H9 (cell line): Measurements from ENCODE around the gene LIN9. TPM values are rescaled to one million over a fixed set of nuclear protein-coding genes. Genes with fewer than 3 reads are reported as not detected.

ENCODE experiments used
- DNase-seq: peaks from one replicate; pipeline ENCODE4 v3.0.0-alpha.2; 2017
- H2AFZ ChIP-seq: one replicate; pipeline ENCODE4 v1.6.1; 2013; ENCODE audit warnings: mild to moderate bottlenecking, low read length, control low read depth, moderate library complexity
- H2AK5ac ChIP-seq: 2 replicates; pipeline ENCODE4 v1.6.1; 2013; ENCODE audit warnings: low read length, control low read depth, mixed read lengths; ENCODE audit not compliant: insufficient read length
- H2BK120ac ChIP-seq: one replicate; pipeline ENCODE4 v1.6.1; 2013; ENCODE audit warnings: low read depth, mild to moderate bottlenecking, low read length, control low read depth, inconsistent platforms; ENCODE audit not compliant: poor library complexity, severe bottlenecking
- H2BK12ac ChIP-seq: 2 replicates; pipeline ENCODE4 v1.6.1; 2013; ENCODE audit warnings: low read length, control low read depth, mixed read lengths, low read depth; ENCODE audit not compliant: insufficient read length
- H2BK15ac ChIP-seq: 2 replicates; pipeline ENCODE4 v1.6.1; 2013; ENCODE audit warnings: low read depth, low read length, control low read depth
- H2BK20ac ChIP-seq: one replicate; pipeline ENCODE4 v1.6.1; 2013; ENCODE audit warnings: low read depth, mild to moderate bottlenecking, low read length, control low read depth, inconsistent platforms; ENCODE audit not compliant: poor library complexity, severe bottlenecking
- H2BK5ac ChIP-seq: 2 replicates; pipeline ENCODE4 v1.6.1; 2013; ENCODE audit warnings: low read length, control low read depth, mixed read lengths; ENCODE audit not compliant: insufficient read length
- H3K14ac ChIP-seq: 2 replicates; pipeline ENCODE4 v1.6.1; 2013; ENCODE audit warnings: low read length, control low read depth; ENCODE audit not compliant: insufficient read depth
- H3K18ac ChIP-seq: 2 replicates; pipeline ENCODE4 v1.6.1; 2013; ENCODE audit warnings: low read depth, mild to moderate bottlenecking, mixed read lengths, low read length, control low read depth; ENCODE audit not compliant: insufficient read length
- H3K23ac ChIP-seq: 2 replicates; pipeline ENCODE4 v1.6.1; 2013; ENCODE audit warnings: low read length, control low read depth, mixed read lengths, low read depth; ENCODE audit not compliant: insufficient read length
- H3K23me2 ChIP-seq: 2 replicates; pipeline ENCODE4 v1.6.1; 2013; ENCODE audit warnings: low read depth, mild to moderate bottlenecking, mixed read lengths, low read length, control low read depth; ENCODE audit not compliant: insufficient read length, poor library complexity, severe bottlenecking
- H3K27ac ChIP-seq: 2 replicates; pipeline ENCODE4 v1.5.1; 2013; ENCODE audit warnings: low read length, control low read depth, mixed read lengths, low read depth; ENCODE audit not compliant: insufficient read length
- H3K27me3 ChIP-seq: 2 replicates; pipeline ENCODE4 v1.6.1; 2013; ENCODE audit warnings: low read length, control low read depth, inconsistent platforms; ENCODE audit not compliant: insufficient read depth
- H3K4ac ChIP-seq: 2 replicates; pipeline ENCODE4 v1.6.1; 2013; ENCODE audit warnings: low read depth, mild to moderate bottlenecking, control low read depth, inconsistent platforms, low read length, moderate library complexity
- H3K4me1 ChIP-seq: 2 replicates; pipeline ENCODE4 v1.6.1; 2013; ENCODE audit warnings: low read length, control low read depth, inconsistent platforms; ENCODE audit not compliant: insufficient read depth
- H3K4me2 ChIP-seq: 2 replicates; pipeline ENCODE4 v1.6.1; 2013; ENCODE audit warnings: low read length, control low read depth, mixed read lengths; ENCODE audit not compliant: insufficient read length, insufficient read depth
- H3K56ac ChIP-seq: 2 replicates; pipeline ENCODE4 v1.6.1; 2013; ENCODE audit warnings: low read depth, mild to moderate bottlenecking, mixed read lengths, low read length, control low read depth; ENCODE audit not compliant: insufficient read length
- H3K79me1 ChIP-seq: 2 replicates; pipeline ENCODE4 v1.6.1; 2013; ENCODE audit warnings: low read depth, mild to moderate bottlenecking, moderate library complexity, low read length, control low read depth, inconsistent platforms; ENCODE audit not compliant: insufficient read depth, poor library complexity, severe bottlenecking
- H3K79me2 ChIP-seq: 2 replicates; pipeline ENCODE4 v1.6.1; 2013; ENCODE audit warnings: low read length, control low read depth, inconsistent platforms; ENCODE audit not compliant: insufficient read depth
- H3K9ac ChIP-seq: 2 replicates; pipeline ENCODE4 v1.6.1; 2013; ENCODE audit warnings: low read length, control low read depth, mixed read lengths; ENCODE audit not compliant: insufficient read length; ENCODE audit errors: extremely low read depth
- H3K9me3 ChIP-seq: one replicate; pipeline ENCODE4 v1.6.1; 2013; ENCODE audit warnings: low read depth, low read length, inconsistent platforms; ENCODE audit not compliant: control insufficient read depth
- H3T11ph ChIP-seq: one replicate; pipeline ENCODE4 v1.6.1; 2013; ENCODE audit warnings: mild to moderate bottlenecking, low read length, control low read depth, inconsistent platforms
- H4K20me1 ChIP-seq: one replicate; pipeline ENCODE4 v1.6.1; 2013; ENCODE audit not compliant: control insufficient read depth, insufficient read length, insufficient read depth
- H4K5ac ChIP-seq: 2 replicates; pipeline ENCODE4 v1.6.1; 2013; ENCODE audit warnings: low read depth, mild to moderate bottlenecking, mixed read lengths, low read length, control low read depth; ENCODE audit not compliant: insufficient read length
- H4K8ac ChIP-seq: replicated peaks from 2 replicates; pipeline ENCODE4 v1.6.1; 2013; ENCODE audit warnings: low read length, control low read depth, mixed read lengths, low read depth; ENCODE audit not compliant: insufficient read length
- H4K91ac ChIP-seq: 2 replicates; pipeline ENCODE4 v1.6.1; 2013; ENCODE audit warnings: low read depth, mild to moderate bottlenecking, moderate library complexity, mixed read lengths, low read length, control low read depth; ENCODE audit not compliant: insufficient read length
- H3K27ac Mint-ChIP-seq, 3 experiments: 2 replicates in 2 of 3; 3 replicates in 1 of 3; pipeline ENCODE4 v1.8.0; 2020 to 2021; ENCODE audit warnings: mixed read lengths in 3 of 3, mild to moderate bottlenecking in 1 of 3, moderate library complexity in 1 of 3
- H3K27me3 Mint-ChIP-seq: 2 replicates; pipeline ENCODE4 v1.8.0; 2021; ENCODE audit warnings: low read depth, mild to moderate bottlenecking, moderate library complexity, mixed read lengths
- H3K36me3 Mint-ChIP-seq, 3 experiments: 2 replicates in 2 of 3; 3 replicates in 1 of 3; pipeline ENCODE4 v1.8.0; 2020 to 2021; ENCODE audit warnings: low read depth in 3 of 3, mixed read lengths in 3 of 3; ENCODE audit not compliant: insufficient read depth in 1 of 3
- H3K4me1 Mint-ChIP-seq, 2 experiments: 2 replicates each; pipeline ENCODE4 v1.8.0; 2020; ENCODE audit warnings: mixed read lengths in 2 of 2
- H3K4me3 Mint-ChIP-seq, 2 experiments: 2 replicates in 1 of 2; 3 replicates in 1 of 2; pipeline ENCODE4 v1.8.0; 2020 to 2021; ENCODE audit warnings: mild to moderate bottlenecking in 2 of 2, mixed read lengths in 2 of 2, moderate library complexity in 1 of 2
- H3K9me3 Mint-ChIP-seq, 2 experiments: 2 replicates in 1 of 2; 3 replicates in 1 of 2; pipeline ENCODE4 v1.8.0; 2020; ENCODE audit warnings: mild to moderate bottlenecking in 2 of 2, mixed read lengths in 2 of 2, moderate library complexity in 1 of 2
- CTCF ChIP-seq: fragments of 200-600 bp; sonication (generic); conservative IDR thresholded peaks from 3 replicates; pipeline ENCODE4 v1.8.0; 2021; ENCODE audit warnings: antibody characterized with exemption, mild to moderate bottlenecking
- WGBS: extraction: QIAGEN DNeasy Blood & Tissue Kit; methylation state at CpG from one replicate; pipeline ENCODE4 v1.1.7; 2013; ENCODE audit warnings: missing lambda C conversion rate, low lambda C conversion rate, mixed read lengths; ENCODE audit not compliant: insufficient read length; ENCODE audit errors: extremely low coverage; 5-methylcytosine and 5-hydroxymethylcytosine counted together
- total RNA-seq: library from RNA; stranded (reverse); gene quantifications from 2 replicates; pipeline ENCODE4 v1.2.1, GENCODE V29; 2021

LIN9 gene
- total RNA-seq, 1 experiment from 2014 or later = 9.5 TPM

GRCh38 chr1:226222686-226223085 is 86.3 kb downstream of the LIN9 start:
- H3K23ac ChIP-seq = no peak overlapping the region
- no peak for TF ChIP-seq CTCF
- peak overlapping the region; percentile 62 for H3K4me2 ChIP-seq
- no peak overlapping the region for H3K27ac Mint-ChIP-seq
- H3K79me1 ChIP-seq = no peaks in the 10 kb centered on the region
- H2BK120ac ChIP-seq = no peak overlapping the region
- H3T11ph ChIP-seq = no peak overlapping the region
- H3K9me3 Mint-ChIP-seq = no peaks in the 10 kb centered on the region; a peak in 1 of 5 replicates
- no peak overlapping the region for H4K91ac ChIP-seq
- no peak overlapping the region for H2BK12ac ChIP-seq
- H3K56ac ChIP-seq = no peak overlapping the region
- H3K4me1 ChIP-seq = no peaks in the 10 kb centered on the region
- no peak overlapping the region for H3K4ac ChIP-seq
- H3K27me3 ChIP-seq = no peaks in the 10 kb centered on the region; the same call in 1 of the 2 replicates
- no peak overlapping the region for H3K14ac ChIP-seq
- no peaks in the 10 kb centered on the region for H3K79me2 ChIP-seq
- no peak for DNase-seq
- no CpG with 5 or more reads among the region's 10 CpGs for WGBS
- peak overlapping the region; percentile 58 to 78 for H3K4me3 Mint-ChIP-seq
- no peak overlapping the region for H4K8ac ChIP-seq
- no peaks in the 10 kb centered on the region for H3K9me3 ChIP-seq
- H2AK5ac ChIP-seq = no peak overlapping the region
- no peak overlapping the region for H3K18ac ChIP-seq
- H4K5ac ChIP-seq = no peak overlapping the region
- H3K27me3 Mint-ChIP-seq = peaks cover 31% of the 10 kb centered on the region
- H4K20me1 ChIP-seq = no peaks in the 10 kb centered on the region
- peaks cover 14 to 18% of the 10 kb centered on the region in 2 experiments for H3K4me1 Mint-ChIP-seq
- peaks cover 3% of the 10 kb centered on the region for H3K23me2 ChIP-seq
- H2BK15ac ChIP-seq = no peak overlapping the region
- peaks cover 0 to 5% (median 0%) of the 10 kb centered on the region in 3 experiments; a peak in 2 of 7 replicates for H3K36me3 Mint-ChIP-seq
- no peak overlapping the region for H3K9ac ChIP-seq
- no peak overlapping the region for H2BK5ac ChIP-seq
- H3K27ac ChIP-seq = no peak overlapping the region
- H2BK20ac ChIP-seq = no peak overlapping the region
- no peak overlapping the region for H2AFZ ChIP-seq
